NCI-H510A treated with DMSO at 0.1 percent for 48 hours (cell line): ENCODE results near the gene LMNB1.
"Not testable (repeated sequence)": the region's sequence is repeated elsewhere in the genome, so short reads cannot be mapped to it uniquely, and the experiment has no call there.

ENCODE experiments used
- DNase-seq: peaks from one replicate; lab custom pipeline; 2025; lab: John Stamatoyannopoulos, UW

Gene LMNB1

GRCh38 chr5:126826619-126827215 is 49.8 kb downstream of the LMNB1 start:
- DNase-seq, result no peak

DNA sequence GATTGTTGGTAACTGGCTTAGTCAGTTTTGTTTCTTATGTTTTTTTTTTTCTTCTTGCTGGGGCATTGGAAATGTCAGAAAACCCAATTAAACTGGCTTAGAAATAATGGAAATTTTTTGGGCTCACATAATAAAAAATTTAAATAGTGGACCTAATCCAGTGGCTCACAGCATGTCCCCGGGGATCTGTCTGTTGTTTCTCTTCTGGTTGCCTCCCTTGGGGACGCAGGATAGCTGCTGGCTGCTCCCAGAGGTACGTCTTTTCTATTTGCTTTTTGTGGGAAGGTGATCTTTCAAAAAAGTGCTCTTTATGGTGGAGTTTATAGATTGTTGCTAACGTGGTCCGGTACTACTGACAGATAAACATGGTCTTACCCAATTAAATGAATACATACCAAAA is 52.2 kb downstream of the LMNB1 start:
- DNase-seq, result no peak

GRCh38 chr5:126830061-126830460 is 53.1 kb downstream of the LMNB1 start:
- no peak for DNase-seq

- no peak for DNase-seq
These were observed 54.2 kb downstream of the LMNB1 start for GRCh38 chr5:126831156-126831555.

GRCh38 chr5:126836778-126837177 is 59.8 kb downstream of the LMNB1 start:
- DNase-seq, result no peak

DNA sequence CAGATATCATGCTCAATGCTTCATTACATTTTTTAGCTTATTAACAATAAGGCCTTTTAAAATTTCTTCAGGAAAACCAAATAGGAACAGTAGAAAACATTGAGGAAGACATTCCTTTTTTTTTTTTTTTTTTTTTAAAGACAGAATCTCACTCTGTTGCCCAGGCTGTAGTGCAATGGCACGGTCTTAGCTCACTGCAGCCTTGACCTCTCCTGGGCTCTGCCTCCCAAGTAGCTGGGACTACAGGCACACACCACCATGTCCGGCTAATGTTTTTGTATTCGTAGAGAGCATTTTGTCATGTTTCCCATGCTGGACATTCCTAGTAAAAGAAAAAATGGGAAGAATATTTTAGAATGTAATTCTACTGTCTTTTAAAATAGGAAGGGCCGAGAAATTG is 60.3 kb downstream of the LMNB1 start:
- no peak for DNase-seq

DNA sequence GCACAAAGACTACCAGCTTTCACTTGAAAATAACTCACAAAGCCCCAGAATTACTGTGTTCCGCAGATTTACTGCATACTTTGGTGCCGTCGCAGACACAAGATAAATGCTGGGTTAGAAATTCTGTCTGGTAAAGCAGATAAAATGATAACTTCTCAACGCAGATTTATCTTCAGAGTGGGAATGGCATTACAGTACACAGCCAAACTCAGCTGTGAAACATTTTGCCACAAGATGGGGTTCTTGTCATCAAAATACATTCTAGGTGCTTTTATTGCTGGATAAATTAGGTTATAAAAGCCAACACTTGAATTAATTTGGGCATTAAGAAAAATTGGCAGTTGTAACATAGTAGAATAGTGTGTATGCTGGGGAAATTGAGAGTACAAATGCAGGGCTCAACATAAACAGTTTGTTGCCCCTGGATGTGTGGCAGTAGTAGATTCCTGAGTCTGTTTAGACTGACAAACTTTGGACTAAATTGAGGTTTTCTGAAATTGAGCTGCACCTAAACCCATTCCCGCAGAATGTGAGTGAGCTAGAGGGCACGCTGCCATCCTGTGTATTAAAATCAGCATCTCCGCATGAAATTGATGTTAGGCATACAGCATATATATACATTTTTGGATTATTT is 61.1 kb downstream of the LMNB1 start:
- DNase-seq, result no peak

GRCh38 chr5:126839407-126839806 is 62.5 kb downstream of the LMNB1 start:
- DNase-seq, result not testable (repeated sequence)

GRCh38 chr5:126843375-126843774 is 66.4 kb downstream of the LMNB1 start:
- not testable (repeated sequence) for DNase-seq

- peak; percentile 37 for DNase-seq
These were observed 68.6 kb downstream of the LMNB1 start for GRCh38 chr5:126845470-126846070.

GRCh38 chr5:126846344-126846743 is 69.4 kb downstream of the LMNB1 start:
- DNase-seq, result no peak

DNA sequence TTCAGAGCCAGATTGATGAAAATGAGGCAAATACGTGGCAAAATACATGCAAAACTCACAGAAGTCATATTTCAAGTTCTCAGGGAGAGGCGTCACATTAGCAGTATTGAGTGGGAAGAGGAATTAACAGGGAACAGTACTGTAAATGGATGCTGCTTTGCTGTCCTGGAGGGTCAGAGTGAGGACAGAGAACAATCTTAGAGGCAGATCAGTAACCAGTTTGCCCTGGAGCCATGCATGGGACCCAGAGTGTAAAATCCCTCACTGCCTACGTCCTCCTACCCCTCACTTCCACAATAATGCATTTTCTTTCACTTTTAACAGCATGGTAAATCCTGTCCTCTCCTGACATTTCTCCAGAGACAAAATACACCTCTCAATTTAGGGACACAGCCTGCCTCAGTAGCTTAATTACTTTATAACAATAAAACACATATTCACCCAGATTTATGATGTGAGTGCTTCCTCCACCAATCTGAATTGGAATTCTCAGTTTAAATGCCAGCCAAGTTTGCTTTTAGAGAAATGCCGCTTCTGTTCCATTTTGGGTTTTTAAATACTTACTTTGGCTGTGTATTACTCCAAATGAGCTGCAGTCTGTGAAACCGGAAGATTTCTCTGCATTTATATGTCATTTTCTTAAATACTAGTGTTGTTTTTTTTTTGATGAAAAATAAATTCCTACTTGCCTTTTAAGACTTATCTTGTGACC is 70.0 kb downstream of the LMNB1 start:
- DNase-seq, result no peak

GRCh38 chr5:126847456-126847820 is 70.5 kb downstream of the LMNB1 start:
- no peak for DNase-seq

- DNase-seq, result no peak
These were observed 70.9 kb downstream of the LMNB1 start for GRCh38 chr5:126847826-126848251.

DNA sequence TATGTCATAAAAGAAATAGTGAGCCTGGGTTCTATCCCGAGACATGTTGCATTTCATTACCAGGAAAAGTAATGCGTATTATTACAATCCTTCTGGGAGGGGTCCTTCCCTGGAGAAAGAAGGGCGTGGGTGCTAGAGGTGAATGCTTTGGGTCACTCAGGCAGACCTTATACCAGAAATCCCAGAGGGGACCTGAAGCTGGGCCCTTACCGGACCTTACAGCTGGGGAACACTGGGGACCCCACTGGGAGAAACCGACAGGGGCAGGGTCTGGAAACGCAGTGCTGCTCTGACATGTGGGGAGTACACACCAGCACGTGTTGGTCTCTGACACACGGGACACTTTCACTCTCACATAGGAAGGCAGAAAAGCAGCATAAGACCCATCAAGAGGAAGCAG is 71.3 kb downstream of the LMNB1 start:
- no peak for DNase-seq

DNA sequence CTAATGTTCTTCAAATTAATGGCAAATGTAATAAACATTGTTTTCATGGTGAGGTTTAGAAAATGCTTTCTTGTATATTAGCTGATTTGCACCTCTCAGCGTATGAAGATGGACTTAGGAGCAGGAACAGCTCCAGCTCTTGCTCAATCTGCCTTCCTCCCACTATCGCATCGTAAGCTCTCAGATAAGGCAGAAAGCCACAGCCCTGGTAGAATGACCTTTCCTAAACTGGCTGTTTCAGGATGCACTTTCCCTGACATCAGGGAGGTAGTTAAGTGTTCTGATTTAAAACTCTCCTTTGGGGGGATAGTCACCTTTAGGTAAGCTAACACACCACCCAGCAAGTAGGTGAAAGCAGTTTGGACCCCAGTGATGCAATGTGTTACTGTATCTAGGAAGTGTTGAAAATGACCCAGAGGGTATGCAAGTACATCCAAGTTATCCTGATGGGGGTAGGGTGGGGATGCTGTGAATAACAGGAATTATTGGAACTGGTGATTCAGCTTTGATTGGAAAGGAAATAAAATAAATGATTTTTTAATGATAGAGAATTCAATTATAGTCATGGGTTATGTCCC is 72.3 kb downstream of the LMNB1 start:
- no peak for DNase-seq

DNA sequence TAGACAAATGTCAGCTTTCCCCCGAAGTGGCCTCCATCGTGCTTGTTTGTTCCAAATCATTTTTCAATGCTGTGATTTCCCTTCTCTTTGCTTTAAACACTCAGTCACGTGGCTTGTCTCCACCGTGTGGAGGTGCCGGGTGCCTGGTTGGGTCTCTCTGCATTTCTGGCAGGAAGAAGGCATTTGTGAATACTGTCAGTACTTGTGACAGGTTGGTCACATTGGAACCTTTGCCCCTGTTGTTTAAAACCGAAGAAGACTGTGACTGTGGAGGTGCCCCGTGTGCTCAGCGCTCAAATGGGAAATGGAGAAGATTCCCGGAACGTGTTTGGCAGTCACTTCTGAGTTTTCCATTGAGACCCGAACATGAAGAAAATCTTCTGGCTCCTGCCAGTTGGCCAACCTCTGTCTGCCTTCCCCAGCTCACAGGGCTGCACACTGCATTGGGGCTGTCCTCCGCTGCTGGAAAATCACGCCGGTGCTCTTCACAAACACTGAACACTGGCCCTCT is 74.6 kb downstream of the LMNB1 start:
- no peak for DNase-seq

DNA sequence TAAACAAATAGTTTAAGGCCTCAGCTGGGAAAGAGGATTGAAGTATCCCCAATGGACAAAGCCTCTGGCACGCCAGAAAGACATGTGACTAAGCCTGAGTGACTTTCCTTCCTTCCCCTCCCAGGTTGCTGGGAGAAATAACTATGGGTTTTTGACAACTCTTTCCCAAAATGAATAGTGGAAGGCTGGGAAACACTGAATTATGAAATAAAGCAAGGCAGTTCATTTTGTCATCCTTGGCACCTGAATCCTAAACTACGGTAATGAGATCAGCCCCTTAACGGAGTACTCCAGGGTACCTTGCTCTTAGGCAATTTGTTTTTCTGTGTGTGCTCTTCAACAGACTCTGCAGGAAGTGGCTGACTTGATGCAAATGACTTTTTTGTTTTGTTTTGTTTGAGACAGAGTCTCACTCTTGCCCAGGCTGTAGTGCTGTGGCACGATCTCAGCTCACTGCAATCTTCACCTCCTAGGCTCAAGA is 75.2 kb downstream of the LMNB1 start:
- DNase-seq, result no peak

DNA sequence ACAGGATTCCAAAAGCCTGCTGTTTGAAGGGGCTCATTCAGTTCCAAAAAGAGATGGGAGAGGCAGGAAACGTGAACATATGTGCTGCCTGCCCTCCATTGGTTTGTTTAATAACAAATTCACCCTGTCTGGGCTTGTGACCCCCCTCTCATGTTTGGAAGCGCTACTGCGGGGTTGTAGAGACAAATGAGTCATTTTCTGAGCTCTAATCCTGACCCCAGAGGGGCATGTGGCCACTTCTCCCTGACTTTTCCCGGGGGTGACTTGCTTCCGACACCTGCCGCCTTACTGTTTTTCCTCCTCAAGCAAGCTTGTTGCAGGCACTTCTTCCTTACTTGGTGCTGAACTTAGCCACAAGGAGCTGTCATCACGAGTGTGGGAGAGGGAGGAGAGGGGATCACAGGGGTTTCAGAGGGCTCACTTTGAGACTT is 75.9 kb downstream of the LMNB1 start:
- DNase-seq, result no peak

DNA sequence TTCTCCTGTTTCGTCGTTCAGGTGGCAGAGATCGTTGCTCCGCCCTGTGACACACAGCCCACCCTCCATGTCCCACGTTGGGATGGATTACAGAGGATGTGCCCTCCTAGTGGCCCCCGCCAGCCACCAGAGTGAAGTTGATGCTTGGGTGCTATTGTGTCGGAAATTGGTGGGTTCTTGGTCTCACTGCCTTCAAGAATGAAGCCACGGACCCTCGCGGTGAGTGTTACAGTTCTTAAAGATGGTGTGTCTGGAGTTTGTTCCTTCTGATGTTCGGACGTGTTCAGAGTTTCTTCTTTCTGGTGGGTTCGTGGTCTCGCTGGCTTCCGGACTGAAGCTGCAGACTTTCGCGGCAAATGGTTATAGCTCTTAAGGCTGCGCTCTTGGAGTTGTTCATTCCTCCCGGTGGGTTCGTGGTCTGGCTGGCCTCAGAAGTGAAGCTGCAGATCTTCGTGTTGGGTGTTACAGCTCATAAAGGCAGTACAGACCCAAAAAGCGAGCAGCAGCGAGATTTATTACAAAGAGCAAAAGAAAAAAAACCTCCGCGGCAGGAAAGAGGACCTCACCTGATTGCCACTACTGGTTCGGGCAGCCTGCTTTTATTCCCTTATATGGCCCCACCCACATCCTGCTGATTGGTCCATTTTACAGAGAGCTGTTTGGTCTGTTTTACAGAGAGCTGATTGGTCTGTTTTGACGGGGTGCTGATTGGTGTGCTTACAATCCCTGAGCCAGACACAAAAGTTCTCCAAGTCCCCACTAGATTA is 76.8 kb downstream of the LMNB1 start:
- DNase-seq, result not testable (repeated sequence)

DNA sequence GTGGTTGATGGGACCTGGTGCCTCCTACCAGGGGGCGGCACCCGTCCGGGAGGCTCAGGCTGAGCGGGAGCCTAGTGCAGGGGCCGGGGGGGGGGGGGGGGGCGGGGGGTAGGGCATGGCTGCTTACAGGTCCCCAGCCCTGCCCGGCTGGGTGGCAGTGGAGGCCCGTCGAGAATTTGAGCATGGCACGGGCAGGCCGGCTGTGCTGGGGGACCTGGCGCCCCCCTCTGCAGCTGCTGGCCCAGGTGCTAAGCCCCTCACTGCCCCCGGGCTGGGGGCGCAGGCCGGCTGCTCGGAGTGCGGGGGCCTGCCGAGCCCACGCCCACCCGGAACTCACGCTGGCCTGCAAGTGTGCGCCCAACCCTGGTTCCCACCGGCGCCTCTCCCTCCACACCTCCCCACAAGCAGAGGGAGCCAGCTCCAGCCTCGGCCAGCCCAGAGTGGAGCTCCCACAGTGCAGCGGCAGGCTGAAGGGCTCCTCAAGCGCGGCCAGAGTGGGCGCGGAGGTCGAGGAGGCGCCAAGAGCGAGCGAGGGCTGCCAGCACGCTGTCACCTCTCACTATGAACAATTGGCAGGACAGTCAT is 77.7 kb downstream of the LMNB1 start:
- DNase-seq, result no peak
